ENCODE measurements around the gene PRSS56.
A peak's percentile ranks its signal among the peaks of the same experiment; 100 is the strongest.

Gene PRSS56

DNA sequence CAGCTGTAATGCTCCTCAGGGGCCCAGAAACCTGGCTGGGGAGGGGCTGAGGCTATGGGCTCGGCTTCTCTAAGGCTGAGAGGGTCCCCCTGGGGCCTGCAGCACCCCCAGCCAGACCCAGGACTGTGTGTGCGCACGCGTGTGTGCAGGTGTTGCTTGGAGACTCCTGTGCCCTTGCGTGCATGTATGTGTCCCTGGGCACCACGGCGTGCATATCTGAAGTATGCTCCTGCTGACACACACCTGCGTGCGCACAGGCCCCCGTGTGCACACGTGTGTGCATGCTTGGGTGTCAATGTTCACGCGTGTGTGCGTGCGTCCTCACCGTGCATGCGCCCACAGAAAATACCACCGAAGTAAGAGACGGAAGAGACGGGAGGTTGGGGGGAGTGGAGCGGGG is 17.7 kb upstream of the PRSS56 start:
- DNase-seq (ENCODE audit: low read depth in 2 of 2), result no peak

DNA sequence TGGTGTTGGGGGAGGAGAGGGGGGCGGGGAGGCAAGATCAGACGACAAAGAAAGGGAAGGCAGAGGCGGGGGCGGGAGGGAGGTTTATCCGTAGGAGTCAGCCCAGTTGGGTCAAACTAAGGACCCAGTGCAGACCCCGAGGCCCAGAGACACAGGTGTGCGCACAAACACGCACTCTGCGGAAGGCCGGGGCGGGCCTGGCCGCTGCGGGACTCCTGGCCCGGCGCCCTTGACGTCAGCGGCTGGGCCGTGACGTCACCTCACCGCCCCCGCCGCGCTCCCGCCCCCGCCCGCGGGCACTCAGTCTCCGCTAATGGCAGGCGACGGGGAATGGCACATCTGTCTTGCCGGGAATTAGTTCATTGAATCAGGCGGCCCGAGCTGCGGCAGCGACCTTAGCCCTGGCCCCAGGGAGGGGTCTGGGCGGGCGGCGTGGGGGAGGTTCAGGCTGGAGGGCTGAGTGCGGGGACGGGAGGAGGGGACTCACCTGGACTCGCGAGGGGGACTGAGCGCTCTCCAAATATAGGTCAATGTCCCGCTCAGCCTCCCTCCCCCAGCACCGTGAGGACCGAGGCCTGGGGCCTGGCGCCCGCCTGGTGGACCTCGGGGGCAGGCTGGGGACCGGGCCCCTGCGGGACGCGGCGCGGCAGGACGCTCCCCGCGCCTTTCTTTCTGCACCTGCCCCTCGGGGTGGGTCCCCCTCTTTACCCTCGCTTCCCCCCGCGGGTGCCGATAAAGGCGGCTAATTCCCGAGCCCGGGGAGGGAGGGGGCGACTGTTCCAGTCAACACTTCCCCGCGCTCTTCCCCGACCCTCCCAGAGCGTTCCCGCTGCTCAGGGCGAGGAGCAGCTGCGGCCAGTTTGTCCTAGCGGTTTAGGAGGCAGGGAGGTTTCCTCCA is 17.0 kb upstream of the PRSS56 start:
- DNase-seq (ENCODE audit: low read depth in 2 of 2), result no peak

DNA sequence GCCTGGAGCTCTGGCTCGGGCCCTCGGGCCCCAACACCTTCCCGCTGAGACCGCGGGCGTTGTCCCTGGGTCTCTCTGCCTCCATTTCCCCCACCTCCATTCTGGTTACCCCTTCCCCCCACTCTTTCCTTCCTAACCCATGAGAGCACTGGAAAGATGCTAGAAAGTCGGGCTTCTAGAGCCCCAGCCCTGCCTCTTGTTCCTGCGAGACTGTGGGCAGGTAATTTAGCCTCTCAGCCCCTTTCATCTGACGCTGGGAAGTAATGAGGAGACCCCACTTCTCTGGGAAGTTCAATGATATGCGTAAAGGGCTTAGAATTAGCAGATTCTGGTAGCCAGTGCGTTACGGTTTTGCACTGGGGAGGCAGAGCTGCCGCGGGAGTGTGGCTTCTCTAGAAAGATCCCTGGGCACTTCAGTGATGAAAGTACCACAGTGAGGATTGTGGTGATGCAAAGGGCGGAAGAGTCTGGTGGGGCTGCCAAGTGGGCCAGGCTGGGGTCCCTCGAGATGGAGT is 16.3 kb upstream of the PRSS56 start:
- DNase-seq (ENCODE audit: low read depth in 2 of 2), result no peak

DNA sequence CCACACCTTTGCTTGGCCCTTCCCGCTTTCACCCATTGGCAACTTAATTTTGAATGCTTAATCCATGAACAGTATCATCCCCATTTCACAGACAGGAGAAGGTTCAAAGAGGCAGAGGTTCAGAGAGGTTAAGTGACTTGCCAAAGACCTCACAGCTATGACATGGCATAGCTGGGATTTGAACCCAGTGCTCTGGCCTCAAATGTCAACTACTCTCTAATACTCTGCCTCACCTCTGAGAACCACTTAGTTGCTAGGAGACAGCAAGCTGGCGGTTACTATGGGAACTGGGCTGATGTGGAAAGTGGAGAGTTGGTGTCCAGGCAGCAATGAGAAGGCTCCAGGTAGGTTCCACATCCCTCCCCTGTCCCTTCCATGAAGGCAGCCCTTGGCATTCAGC is 15.8 kb upstream of the PRSS56 start:
- DNase-seq (ENCODE audit: low read depth in 2 of 2), result no peak

DNA sequence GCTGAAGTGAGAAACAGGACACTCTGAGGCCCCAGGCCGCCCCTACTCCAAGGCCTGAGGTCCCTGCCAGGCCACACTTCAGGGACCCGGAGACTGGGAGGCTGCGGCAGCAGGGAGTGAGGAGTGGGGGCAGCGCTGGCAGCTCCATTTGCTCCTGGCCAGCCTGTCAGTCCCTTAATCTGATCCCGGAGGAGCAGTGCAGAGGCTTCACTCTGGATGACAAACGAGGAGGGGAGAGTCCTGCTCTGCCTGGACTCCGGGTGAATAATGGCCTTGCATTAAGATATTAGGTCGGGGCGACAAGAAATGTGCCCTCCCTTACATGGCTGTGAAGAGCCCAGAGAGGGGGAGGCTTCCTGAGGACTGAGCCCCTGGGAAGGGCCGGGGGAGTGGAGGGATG is 14.3 kb upstream of the PRSS56 start:
- no peak for DNase-seq (ENCODE audit: low read depth in 2 of 2)

DNA sequence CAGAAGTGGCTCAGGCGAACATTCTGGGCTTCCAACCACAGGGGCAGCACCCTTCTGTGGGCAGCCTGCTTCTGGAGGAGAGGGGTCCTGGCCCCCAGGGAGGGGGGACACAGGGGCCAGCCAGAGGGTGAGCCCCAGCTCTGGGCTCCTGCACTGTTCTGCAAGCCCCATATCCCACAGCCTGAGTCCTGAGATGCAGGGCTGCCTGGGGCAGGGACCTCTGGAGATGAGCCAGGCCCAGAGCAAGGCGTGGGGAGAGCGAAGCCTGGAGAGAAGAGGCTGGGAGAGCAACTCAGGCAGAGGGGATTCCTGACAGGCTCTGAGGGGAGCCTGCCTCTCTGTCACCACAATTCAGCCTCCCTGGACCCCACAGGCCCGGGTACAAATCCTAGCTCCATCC is 13.5 kb upstream of the PRSS56 start:
- no peak for DNase-seq (ENCODE audit: low read depth in 2 of 2)

DNA sequence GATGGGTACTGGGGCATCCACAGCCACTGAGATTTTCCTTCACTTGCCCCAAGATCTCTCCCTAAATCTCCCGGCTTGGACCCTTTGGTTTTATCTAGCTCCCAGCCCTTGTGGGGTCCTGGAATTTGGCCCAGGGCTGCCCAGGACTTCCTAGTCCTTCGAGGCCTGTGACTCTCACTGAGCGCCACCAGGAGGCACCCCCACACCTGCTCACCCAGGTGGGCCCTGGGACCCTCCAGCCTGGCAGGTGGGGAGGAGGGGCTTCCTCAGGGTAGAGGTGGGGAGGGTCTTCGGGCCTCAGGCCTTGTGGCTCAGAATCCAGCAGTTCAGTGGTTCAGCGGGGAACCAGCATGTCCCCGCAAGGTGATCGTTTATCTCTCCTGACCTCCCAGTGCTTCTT is 11.9 kb upstream of the PRSS56 start:
- no peak for DNase-seq (ENCODE audit: low read depth in 2 of 2)

DNA sequence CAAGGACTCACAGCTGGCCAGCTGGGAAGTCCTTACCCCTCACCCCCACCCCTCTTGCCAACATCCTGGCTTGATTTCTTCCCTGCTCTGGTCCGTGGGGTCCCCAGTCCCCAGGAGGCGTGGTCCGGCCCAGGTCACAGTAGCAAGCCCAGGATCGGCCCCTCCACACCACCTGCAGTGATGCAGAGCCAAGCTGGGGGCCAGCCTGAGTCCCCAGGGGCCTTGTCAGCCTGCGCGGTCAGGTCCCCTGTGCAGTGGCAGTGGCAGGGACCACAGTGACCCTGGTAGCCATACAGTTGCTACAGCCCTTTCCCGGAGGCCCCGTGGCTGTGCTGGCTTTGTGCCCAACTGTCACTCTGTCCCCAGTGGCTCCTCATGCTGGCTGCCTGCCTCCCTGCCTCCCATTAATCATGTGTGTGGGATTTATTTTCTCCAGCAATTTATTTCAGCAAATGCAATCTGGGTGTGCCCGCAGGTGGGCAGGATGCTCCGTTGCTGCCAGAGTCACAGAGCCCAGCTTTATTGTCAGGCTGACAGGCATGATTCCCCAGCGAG is 8.8 kb upstream of the PRSS56 start:
- DNase-seq (ENCODE audit: low read depth in 2 of 2), result no peak

DNA sequence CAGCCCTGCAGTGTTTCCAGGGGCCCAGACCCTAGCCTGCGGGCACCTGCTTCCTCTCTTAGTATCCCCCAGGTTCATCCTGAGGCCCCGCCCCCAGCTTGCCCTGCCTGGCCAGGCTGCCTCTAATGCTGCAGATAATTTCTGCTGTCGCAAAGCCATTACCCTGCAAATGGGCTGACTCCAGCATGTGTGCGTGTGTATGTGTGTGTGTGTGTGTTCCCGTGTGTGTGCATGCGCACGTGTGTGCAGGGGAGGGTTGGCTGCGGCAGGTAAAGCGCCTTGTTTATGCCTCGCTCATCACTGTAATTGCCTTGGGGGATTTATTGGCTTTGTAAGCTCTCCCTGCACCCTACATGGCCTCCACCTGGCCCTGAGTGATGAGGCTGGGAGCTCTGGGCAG is 7.6 kb upstream of the PRSS56 start:
- no peak for DNase-seq (ENCODE audit: low read depth in 2 of 2)

DNA sequence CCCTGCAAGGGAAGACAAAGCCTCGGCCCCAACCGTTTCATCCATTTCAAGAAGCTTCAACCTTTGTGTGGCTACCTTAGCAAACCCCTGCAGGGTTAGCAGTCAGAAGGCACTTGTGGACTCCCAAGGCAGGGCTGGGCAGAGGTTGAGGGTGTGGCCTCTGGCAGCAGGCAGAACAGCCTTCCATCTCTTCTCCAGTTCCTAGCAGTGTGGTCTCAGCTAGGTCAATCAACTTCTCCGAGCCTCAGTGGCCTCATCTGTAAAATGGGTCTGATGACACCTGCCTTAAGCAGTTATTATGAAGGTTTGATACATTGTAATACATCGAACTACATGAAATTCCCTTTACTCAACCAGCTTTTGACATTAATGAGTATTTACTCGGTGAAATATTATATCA is 6.8 kb upstream of the PRSS56 start:
- DNase-seq (ENCODE audit: low read depth in 2 of 2), result no peak

DNA sequence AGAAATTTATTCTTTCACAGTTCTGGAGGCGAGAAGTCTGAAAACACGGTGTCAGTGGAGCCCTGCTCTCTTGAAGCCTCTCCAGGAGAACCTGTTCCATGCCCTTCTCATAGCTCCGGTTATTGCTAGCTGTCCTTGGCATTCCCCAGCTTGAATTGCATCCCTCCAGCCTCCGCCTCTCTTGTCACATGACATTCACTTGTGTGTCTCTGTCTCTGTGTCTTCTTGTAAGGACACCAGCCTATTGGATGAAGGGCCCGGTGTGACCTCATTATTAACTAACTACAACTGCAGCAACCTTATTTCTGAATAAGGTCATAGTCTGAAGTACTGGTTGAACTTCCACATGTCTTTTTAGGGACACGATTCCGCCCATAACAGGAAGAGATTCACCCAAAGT is 4.5 kb upstream of the PRSS56 start:
- DNase-seq (ENCODE audit: low read depth in 2 of 2), result no peak

DNA sequence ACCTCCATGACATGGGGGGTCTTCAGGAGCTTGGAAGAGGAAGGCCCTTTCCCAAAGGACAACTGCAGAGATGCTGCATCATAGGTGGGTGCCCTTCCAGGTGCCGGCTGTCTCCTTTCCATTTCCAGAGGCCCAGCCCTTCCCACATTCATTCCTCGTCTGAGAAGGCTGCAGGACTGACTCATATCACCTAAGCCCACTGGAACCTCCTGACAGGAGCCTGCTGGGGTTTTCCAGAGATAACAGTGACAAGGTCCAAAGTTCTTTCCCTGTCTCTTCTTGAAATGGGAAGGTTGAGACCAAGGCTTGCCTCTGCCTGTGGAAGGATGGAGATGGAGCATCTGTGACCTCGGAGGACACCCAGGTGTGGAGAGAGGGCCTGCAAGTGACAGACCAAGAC is 3.6 kb upstream of the PRSS56 start:
- DNase-seq (ENCODE audit: low read depth in 2 of 2), result no peak

DNA sequence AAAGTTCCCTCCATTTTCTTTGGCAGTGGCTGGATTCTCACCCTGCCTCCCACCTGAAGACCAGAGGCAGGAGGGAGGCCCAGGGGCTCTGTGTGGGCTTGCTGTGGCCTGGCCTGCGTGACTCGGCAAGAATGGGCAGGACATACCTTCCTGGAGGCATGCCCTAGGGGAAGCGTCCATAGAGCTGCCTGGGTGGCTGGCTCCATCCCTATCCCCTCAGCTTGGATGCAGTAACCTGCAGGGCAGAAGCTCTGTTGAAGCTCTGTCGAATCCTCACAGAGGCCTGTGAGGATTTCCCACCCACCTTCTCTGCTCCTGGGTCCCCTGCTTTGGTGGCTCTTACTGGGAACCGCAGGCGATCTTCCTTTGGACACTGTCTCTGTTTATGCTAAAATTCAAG is 1.3 kb upstream of the PRSS56 start:
- DNase-seq (ENCODE audit: low read depth in 2 of 2), result no peak

DNA sequence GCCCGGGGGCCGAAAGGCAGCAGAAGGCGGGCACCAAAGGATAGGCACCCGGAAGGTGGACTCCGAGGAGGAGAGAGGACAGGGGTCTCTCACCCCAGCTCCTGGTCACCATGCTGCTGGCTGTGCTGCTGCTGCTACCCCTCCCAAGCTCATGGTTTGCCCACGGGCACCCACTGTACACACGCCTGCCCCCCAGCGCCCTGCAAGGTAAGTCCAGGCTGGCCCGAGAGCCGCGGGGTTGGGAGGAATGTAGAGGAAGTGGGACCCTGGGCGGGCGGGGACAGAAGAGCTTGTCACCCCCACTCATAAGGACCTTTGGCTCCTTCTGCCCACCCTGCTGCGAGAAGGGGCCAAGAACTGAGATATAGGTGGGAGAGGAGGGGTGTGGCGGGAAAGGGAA is 301 bp downstream of the PRSS56 start:
- DNase-seq (ENCODE audit: low read depth in 2 of 2), result no peak

DNA sequence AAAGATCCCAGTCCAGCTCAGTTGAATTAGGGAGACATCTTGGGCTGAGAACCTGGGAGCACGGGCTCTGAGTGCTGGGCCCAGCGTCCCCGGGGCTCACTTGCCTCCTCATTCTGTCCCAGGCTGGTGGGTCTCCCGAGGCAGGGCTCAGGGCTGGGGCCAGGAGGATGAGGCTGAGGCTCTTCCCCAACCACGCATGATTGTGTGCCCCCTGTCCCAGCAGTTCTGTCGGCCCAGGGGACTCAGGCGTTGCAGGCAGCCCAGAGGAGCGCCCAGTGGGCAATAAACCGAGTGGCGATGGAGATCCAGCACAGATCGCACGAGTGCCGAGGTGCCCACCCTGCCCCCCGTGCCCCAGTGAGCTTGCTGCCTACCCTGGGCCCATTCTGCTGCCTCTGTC is 910 bp downstream of the PRSS56 start:
- DNase-seq (ENCODE audit: low read depth in 2 of 2), result no peak

DNA sequence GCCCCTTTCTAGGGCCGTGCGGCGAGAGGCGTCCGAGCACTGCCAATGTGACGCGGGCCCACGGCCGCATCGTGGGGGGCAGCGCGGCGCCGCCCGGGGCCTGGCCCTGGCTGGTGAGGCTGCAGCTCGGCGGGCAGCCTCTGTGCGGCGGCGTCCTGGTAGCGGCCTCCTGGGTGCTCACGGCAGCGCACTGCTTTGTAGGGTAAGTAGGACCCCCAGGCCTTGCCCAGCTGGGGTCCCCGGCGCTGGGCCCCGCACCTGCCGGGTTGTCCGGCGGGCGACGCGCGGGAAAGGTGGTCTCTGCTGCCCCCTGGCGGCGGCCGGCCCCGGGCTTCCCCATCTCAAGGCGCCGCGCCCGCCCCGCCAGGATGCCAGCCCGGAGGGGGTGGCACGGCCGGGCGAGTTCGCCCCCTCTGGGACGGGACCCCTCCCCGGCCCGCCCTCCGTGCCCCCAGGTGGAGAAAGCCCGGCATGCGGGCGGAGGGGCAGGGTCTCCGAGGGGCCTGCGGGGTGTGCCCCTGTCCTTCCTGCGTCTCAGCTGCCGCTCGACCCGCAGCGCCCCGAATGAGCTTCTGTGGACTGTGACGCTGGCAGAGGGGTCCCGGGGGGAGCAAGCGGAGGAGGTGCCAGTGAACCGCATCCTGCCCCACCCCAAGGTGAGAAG is 1.9 kb downstream of the PRSS56 start:
- DNase-seq (ENCODE audit: low read depth in 2 of 2), result peak; percentile 15 to 73

DNA sequence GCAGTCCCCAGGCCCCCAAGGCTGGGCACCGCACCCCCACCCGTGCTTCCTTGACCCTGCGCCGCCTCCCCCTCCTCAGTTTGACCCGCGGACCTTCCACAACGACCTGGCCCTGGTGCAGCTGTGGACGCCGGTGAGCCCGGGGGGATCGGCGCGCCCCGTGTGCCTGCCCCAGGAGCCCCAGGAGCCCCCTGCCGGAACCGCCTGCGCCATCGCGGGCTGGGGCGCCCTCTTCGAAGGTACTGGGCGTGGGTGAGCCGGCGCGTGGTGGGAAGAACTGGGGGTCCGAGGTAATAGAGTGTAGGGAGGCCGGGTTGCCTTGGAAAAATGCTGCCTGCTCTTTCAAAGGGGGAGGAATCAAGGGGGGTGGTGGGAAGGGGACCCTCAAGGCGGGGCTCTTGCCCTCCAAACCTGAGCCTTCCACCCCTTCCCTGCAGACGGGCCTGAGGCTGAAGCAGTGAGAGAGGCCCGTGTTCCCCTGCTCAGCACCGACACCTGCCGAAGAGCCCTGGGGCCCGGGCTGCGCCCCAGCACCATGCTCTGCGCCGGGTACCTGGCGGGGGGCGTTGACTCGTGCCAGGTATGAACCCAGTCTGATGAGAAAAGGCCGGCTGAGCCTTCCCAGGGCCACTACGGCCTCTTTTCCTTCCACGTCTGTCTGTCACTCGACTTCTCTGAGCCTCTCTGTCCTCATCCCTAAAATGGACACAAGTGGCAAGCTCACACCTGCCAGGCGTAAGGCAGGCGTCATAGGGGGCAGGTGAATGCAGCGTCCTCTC is 2.6 kb downstream of the PRSS56 start:
- DNase-seq (ENCODE audit: low read depth in 2 of 2), result no peak

DNA sequence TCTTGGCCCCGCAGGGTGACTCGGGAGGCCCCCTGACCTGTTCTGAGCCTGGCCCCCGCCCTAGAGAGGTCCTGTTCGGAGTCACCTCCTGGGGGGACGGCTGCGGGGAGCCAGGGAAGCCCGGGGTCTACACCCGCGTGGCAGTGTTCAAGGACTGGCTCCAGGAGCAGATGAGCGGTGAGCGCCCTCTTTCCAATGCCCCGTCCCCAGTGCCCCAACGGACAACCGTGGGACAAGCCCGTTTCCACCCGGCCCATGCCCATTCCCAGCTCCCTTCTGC is 3.2 kb downstream of the PRSS56 start:
- DNase-seq (ENCODE audit: low read depth in 2 of 2), result no peak

DNA sequence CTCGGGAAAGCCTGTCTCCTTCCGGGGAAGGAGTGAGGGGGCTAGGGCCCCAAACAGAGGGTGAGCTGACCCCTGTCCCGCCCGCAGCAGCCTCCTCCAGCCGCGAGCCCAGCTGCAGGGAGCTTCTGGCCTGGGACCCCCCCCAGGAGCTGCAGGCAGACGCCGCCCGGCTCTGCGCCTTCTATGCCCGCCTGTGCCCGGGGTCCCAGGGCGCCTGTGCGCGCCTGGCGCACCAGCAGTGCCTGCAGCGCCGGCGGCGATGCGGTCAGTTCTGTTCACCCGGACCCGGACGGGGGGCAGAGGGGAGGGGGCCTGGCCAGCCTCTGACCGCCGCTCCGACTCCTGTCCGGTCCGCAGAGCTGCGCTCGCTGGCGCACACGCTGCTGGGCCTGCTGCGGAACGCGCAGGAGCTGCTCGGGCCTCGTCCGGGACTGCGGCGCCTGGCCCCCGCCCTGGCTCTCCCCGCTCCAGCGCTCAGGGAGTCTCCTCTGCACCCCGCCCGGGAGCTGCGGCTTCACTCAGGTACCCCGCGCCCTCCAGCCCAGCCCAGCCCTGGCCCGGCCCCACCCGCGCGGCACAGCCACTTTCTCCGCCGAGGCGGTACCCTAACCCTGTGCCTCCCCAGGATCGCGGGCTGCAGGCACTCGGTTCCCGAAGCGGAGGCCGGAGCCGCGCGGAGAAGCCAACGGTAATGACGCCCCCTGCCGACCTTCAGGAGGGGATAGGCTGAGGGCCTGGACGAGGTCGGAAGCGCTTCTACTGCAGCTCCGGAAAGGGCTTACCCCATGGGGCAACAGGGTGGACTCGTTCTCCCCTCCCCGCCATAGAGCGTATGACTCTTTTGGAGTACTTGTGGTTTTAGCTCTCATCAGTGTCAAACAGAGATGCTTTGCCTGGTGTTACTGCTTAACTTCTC is 3.8 kb downstream of the PRSS56 start:
- DNase-seq (ENCODE audit: low read depth in 2 of 2), result no peak

DNA sequence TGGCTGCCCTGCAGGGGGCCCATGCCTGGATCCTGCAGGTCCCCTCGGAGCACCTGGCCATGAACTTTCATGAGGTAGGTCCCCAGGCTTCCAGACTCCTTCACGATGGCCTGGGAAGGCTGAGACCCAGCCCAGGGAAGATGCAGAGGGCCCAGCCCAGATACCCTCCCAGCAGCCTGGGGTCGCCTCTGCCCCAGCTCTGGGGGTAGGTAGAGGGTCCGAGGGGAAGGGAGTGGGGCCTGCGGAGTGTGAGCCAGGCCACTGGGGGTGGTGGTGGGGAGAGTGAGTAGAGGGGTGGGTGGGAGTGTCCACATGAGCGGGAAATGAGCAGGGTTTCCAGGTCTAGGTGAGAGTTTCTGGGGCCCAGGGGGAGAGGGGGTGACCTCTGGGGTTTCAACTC is 4.6 kb downstream of the PRSS56 start:
- no peak for DNase-seq (ENCODE audit: low read depth in 2 of 2)

DNA sequence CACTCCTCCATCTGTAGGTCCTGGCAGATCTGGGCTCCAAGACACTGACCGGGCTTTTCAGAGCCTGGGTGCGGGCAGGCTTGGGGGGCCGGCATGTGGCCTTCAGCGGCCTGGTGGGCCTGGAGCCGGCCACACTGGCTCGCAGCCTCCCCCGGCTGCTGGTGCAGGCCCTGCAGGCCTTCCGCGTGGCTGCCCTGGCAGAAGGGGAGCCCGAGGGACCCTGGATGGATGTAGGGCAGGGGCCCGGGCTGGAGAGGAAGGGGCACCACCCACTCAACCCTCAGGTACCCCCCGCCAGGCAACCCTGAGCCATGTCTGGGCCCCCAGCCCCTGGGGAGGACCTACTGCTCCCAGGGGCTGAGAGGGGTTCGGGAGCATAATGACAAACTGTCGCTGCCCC is 5.0 kb downstream of the PRSS56 start:
- DNase-seq (ENCODE audit: low read depth in 2 of 2), result no peak

Data from stimulated activated CD4-positive, alpha-beta T cell treated with anti-CD3 and anti-CD28 coated beads, Interleukin-1b, Interleukin-23, amount 100 ng/mL, for 1 hour (primary cell).